GM23248 (cell line): ENCODE measurements around the gene SULF2.

Source experiments
- EZH2 ChIP-seq: fragments of 200-600 bp; sonication (generic); IDR thresholded peaks from 2 replicates; pipeline ENCODE4 v1.6.1; 2018; ENCODE audit warnings: antibody characterized with exemption, mild to moderate bottlenecking; ENCODE audit not compliant: insufficient read depth, poor library complexity, severe bottlenecking
- EZH2phosphoT487 ChIP-seq: fragments of 200-600 bp; sonication (generic); IDR thresholded peaks from 2 replicates; pipeline ENCODE4 v1.6.1; 2018; ENCODE audit warnings: antibody characterized with exemption, moderate library complexity, mild to moderate bottlenecking, low read depth; ENCODE audit not compliant: insufficient read depth

GRCh38 chr20:47815866-47816265, 30.6 kb upstream of the SULF2 start:
- TF ChIP-seq EZH2 = no peak
- no peak for TF ChIP-seq EZH2phosphoT487
